ENCODE measurements around the gene INAFM2.

Gene INAFM2

DNA sequence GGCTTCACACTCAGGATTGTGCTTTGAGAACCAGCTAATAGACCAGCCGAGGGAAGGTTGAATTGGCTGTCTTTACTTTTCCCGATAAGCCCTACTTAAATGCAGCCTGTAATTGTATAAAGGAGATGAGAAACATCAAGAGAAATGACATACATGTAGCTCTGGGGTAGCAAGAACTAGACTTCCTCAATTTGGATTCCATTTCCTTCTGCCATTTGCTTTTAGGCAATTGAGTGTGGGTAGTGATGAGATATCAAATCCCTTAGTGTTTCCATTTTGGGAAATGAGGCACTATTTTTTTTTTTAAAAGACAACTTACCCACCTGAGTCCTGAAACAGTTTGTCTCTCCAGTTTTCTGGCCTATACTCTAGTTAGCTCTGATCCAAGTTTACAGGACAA lies 2.2 kb downstream of the INAFM2 start:
- TF ChIP-seq, protein P1, sequence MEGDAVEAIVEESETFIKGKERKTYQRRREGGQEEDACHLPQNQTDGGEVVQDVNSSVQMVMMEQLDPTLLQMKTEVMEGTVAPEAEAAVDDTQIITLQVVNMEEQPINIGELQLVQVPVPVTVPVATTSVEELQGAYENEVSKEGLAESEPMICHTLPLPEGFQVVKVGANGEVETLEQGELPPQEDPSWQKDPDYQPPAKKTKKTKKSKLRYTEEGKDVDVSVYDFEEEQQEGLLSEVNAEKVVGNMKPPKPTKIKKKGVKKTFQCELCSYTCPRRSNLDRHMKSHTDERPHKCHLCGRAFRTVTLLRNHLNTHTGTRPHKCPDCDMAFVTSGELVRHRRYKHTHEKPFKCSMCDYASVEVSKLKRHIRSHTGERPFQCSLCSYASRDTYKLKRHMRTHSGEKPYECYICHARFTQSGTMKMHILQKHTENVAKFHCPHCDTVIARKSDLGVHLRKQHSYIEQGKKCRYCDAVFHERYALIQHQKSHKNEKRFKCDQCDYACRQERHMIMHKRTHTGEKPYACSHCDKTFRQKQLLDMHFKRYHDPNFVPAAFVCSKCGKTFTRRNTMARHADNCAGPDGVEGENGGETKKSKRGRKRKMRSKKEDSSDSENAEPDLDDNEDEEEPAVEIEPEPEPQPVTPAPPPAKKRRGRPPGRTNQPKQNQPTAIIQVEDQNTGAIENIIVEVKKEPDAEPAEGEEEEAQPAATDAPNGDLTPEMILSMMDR (conservative IDR thresholded peaks at IDR 0.05; ENCODE audit: control insufficient read depth, insufficient read depth, low read depth, low read length): no peak
- H3K4me3 ChIP-seq (ENCODE audit: control insufficient read depth, low read depth, low read length): no peak overlapping the region
- DNase-seq (ENCODE audit: low read depth): no peak

DNA sequence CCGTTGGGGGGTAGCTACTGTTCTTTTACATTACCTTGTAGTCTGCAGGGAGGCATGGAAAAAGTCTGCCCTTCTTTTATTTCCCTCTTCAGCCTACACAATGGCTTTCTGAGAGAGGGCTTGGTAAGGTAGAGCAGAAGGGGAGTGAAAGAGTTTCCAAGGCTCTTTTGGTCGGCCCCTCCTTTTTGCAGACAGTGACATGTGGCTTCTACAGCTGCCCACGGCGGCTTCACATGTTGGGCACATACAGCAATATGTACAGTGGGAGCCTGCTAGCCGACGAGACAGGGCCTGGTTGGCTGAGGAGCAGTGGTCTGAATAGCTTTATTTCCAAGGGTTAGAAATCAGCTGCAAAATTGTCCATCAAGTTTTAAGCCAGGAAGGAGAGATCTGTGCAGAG lies 4.0 kb downstream of the INAFM2 start:
- no peak for DNase-seq (ENCODE audit: low read depth)
- H3K4me3 ChIP-seq (ENCODE audit: control insufficient read depth, low read depth, low read length): no peak overlapping the region
- TF ChIP-seq, protein P1 (conservative IDR thresholded peaks at IDR 0.05; ENCODE audit: control insufficient read depth, insufficient read depth, low read depth, low read length): no peak

DNA sequence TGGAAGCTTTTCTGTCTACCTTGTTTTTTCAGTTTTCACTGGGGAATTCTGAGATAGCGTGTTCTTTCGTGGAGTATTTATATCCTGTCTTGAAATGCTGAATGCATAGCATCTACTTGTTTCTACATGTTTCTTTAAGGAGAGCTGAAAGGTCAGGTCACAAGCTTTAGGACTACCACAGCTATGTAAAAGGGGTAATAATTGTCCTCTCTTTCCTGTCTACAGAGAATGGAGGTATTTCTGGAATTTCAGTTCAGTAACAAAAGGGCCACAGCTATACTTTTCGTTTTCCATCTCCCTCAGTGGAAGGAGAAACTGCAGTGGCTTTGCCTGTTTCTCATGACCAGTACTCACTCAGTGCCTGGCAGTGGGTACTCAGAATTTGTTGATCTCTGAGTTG lies 4.7 kb downstream of the INAFM2 start:
- DNase-seq (ENCODE audit: low read depth): no peak
- no peak overlapping the region for H3K4me3 ChIP-seq (ENCODE audit: control insufficient read depth, low read depth, low read length)
- TF ChIP-seq, protein P1 (conservative IDR thresholded peaks at IDR 0.05; ENCODE audit: control insufficient read depth, insufficient read depth, low read depth, low read length): no peak

DNA sequence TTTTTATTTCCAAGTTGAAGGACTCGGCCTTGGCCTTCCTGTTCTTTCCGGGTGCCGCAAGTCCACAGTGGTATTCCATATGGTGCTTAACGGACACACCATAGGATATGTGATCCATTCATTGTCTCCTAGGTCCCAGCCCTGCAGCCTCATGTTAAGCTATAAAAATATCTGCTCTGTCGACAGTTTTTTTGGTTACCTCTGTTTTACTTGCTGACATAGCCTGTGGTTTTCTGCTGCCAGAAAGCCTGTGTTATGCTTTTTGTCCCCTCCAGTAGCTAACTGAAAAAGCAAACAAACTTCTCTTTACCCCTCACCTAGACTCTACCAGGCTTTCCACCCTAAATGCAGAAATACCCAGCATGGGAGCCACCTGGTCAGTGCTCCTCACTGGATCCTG lies 5.3 kb downstream of the INAFM2 start:
- no peak for DNase-seq (ENCODE audit: low read depth)
- H3K4me3 ChIP-seq (ENCODE audit: control insufficient read depth, low read depth, low read length): no peak overlapping the region
- TF ChIP-seq, protein P1 (conservative IDR thresholded peaks at IDR 0.05; ENCODE audit: control insufficient read depth, insufficient read depth, low read depth, low read length): no peak

DNA sequence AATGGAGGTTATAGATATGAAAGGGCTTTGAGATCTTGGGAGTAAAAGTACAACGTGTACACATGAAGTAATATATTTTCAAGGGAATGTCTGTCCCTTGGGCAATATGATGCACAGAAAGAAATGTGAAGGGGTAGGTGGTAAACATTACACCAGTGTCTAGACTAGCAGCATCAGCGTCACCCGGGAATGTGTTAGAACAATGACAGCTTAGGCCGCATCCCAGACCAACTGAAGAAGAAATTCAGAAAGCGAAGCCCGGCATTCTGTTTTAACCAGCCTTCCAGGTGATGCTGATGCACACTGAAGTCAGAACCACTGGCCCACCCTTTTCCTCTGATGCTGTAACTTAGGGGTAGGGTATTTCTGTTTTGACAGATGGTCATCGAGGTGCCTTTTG lies 6.3 kb downstream of the INAFM2 start:
- no peak overlapping the region for H3K4me3 ChIP-seq (ENCODE audit: control insufficient read depth, low read depth, low read length)
- no peak for DNase-seq (ENCODE audit: low read depth)
- TF ChIP-seq, protein P1 (conservative IDR thresholded peaks at IDR 0.05; ENCODE audit: control insufficient read depth, insufficient read depth, low read depth, low read length): no peak

DNA sequence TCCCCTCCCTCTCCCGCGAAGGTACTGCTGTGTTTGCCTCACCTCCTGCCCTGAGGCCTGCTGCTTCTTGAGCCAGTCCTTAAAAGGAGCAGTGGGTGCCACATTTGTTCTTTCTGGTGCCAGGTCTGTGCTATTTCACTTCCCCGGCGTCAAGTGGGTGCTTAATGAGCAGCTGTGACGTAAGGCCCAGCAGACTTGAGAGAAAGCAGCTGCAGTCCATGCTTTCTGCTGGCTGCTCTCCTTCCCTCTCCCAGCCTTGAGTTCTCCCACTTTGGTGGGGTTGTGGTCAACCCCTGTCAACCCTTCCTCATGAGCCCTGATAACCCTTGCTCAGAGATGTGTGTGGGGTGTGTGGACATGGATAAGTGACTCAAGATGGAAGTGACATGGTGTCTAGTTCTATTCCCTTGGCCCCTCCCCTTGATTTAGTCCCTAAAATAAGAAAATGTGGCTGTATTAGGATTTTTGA lies 6.9 kb downstream of the INAFM2 start:
- TF ChIP-seq, protein P1 (conservative IDR thresholded peaks at IDR 0.05; ENCODE audit: control insufficient read depth, insufficient read depth, low read depth, low read length): no peak
- no peak for DNase-seq (ENCODE audit: low read depth)

DNA sequence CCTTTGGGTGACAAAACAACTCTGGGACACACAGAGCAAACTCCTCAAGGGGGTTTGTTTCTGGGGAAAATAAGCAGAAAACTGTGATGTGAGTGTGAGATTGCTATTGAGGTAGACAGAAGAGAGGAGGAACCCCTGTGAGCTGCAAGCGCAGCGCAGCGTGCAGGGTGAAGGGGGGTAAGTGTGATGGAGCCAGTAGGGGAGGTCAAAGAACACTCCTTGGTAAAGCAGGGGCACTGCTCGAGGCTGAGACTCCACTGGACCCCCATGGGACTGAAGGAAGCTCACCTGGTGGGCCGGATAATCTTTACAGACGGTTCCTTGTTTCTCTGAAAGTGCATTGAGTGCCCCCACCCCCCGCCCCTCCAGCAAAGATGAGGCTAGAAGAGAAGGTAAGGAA lies 7.5 kb downstream of the INAFM2 start:
- TF ChIP-seq, protein P1 (conservative IDR thresholded peaks at IDR 0.05; ENCODE audit: control insufficient read depth, insufficient read depth, low read depth, low read length): no peak
- DNase-seq (ENCODE audit: low read depth): no peak
- H3K4me3 ChIP-seq (ENCODE audit: control insufficient read depth, low read depth, low read length): no peak overlapping the region

More for the DNA sequence above, 6.9 kb downstream of the INAFM2 start:
- H3K4me3 ChIP-seq (ENCODE audit: control insufficient read depth, low read depth, low read length): no peak overlapping the region
